Neural progenitor cell (in vitro differentiated cells): ENCODE data around the gene OLFML2B. TPM values are rescaled to one million over a fixed set of nuclear protein-coding genes. Genes with fewer than 3 reads are reported as not detected.

ENCODE experiments used
- DNase-seq: peaks from one replicate; pipeline ENCODE4 v3.0.0-alpha.2; 2016; ENCODE audit warnings: low spot score
- H2AFZ ChIP-seq: fragments of 200-600 bp; sonication (generic); replicated peaks from 2 replicates; pipeline ENCODE4 v1.6.1; 2016; ENCODE audit warnings: antibody characterized with exemption
- H3F3A ChIP-seq: fragments of 200-600 bp; sonication (generic); 2 replicates; pipeline ENCODE4 v1.6.1; 2016; ENCODE audit warnings: antibody characterized with exemption, low read depth
- H3K27ac ChIP-seq: fragments of 200-600 bp; sonication (generic); 2 replicates; pipeline ENCODE4 v1.5.1; 2016; ENCODE audit warnings: mild to moderate bottlenecking
- H3K27me3 ChIP-seq: fragments of 200-600 bp; sonication (generic); 2 replicates; pipeline ENCODE4 v1.6.1; 2016; ENCODE audit warnings: mild to moderate bottlenecking, moderate library complexity
- H3K36me3 ChIP-seq: fragments of 200-600 bp; sonication (generic); 2 replicates; pipeline ENCODE4 v1.5.1; 2016
- H3K4me1 ChIP-seq: fragments of 200-600 bp; sonication (generic); 2 replicates; pipeline ENCODE4 v1.6.1; 2016; ENCODE audit warnings: mixed run types
- H3K4me2 ChIP-seq: fragments of 200-600 bp; sonication (generic); 2 replicates; pipeline ENCODE4 v1.6.1; 2016
- H3K4me3 ChIP-seq: fragments of 200-600 bp; sonication (generic); 2 replicates; pipeline ENCODE4 v1.5.1; 2016
- H3K79me2 ChIP-seq: fragments of 200-600 bp; sonication (generic); 2 replicates; pipeline ENCODE4 v1.6.1; 2016; ENCODE audit warnings: low read depth
- H3K9ac ChIP-seq: fragments of 200-600 bp; sonication (generic); 2 replicates; pipeline ENCODE4 v1.6.1; 2016
- H3K9me3 ChIP-seq: fragments of 200-600 bp; sonication (generic); 2 replicates; pipeline ENCODE4 v1.5.1; 2016; ENCODE audit warnings: low read depth
- H4K20me1 ChIP-seq: fragments of 200-600 bp; sonication (generic); 2 replicates; pipeline ENCODE4 v1.6.1; 2016; ENCODE audit warnings: low read depth
- H3K27ac Mint-ChIP-seq: 3 replicates; pipeline ENCODE4 v1.8.0; 2021; ENCODE audit warnings: mixed read lengths
- H3K27me3 Mint-ChIP-seq: 2 replicates; pipeline ENCODE4 v1.8.0; 2022; ENCODE audit warnings: low read depth, mild to moderate bottlenecking, inconsistent platforms, moderate library complexity, mixed read lengths; ENCODE audit not compliant: insufficient read depth
- H3K36me3 Mint-ChIP-seq: 3 replicates; pipeline ENCODE4 v1.8.0; 2021; ENCODE audit warnings: mixed read lengths
- H3K4me1 Mint-ChIP-seq: 3 replicates; pipeline ENCODE4 v1.8.0; 2021; ENCODE audit warnings: mixed read lengths
- H3K4me3 Mint-ChIP-seq: 3 replicates; pipeline ENCODE4 v1.8.0; 2021; ENCODE audit warnings: mild to moderate bottlenecking, moderate library complexity, mixed read lengths
- H3K9me3 Mint-ChIP-seq: 3 replicates; pipeline ENCODE4 v1.8.0; 2020; ENCODE audit warnings: mixed read lengths
- EZH2 ChIP-seq: fragments of 200-600 bp; sonication (generic); IDR thresholded peaks from 2 replicates; pipeline ENCODE4 v1.6.1; 2017; ENCODE audit warnings: antibody characterized with exemption, mild to moderate bottlenecking, moderate library complexity
- EZH2phosphoT487 ChIP-seq: fragments of 200-600 bp; sonication (generic); IDR thresholded peaks from 2 replicates; pipeline ENCODE4 v1.6.1; 2017; ENCODE audit warnings: antibody characterized with exemption
- total RNA-seq: library from RNA; depleted of rRNA; stranded (reverse); fragments of >200 nt; gene quantifications from 2 replicates; pipeline ENCODE4 v1.2.3, GENCODE V29; 2015; ENCODE audit warnings: low replicate concordance
- TF ChIP-seq, protein P1 (sequence below): fragments of 200-600 bp; sonication (generic); IDR thresholded peaks from 2 replicates; pipeline ENCODE4 v1.5.1; 2017; ENCODE audit warnings: antibody characterized with exemption, mild to moderate bottlenecking

The OLFML2B gene
- total RNA-seq, 1 donor from 2014 or later, result 1.3 TPM

DNA sequence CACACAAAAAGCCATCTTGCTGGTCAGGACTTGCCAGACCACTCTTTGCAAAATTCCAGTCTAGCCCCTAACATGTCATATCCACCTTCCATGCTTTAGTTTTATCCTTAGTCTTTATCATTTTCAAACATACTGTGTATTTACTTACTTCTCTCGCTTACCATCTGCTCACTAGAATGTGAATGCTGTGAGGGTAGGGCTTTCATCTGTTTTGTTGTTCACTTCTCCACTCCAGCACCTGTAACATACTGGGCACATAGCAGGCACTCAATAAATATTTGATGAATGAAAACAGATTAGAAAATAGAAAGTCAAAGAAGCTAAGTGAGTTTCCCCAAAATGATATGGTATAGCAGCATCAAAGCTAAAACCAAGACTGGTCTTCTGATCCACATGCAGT lies 79.9 kb downstream of the OLFML2B start:
- no peak overlapping the region for H3K4me2 ChIP-seq

DNA sequence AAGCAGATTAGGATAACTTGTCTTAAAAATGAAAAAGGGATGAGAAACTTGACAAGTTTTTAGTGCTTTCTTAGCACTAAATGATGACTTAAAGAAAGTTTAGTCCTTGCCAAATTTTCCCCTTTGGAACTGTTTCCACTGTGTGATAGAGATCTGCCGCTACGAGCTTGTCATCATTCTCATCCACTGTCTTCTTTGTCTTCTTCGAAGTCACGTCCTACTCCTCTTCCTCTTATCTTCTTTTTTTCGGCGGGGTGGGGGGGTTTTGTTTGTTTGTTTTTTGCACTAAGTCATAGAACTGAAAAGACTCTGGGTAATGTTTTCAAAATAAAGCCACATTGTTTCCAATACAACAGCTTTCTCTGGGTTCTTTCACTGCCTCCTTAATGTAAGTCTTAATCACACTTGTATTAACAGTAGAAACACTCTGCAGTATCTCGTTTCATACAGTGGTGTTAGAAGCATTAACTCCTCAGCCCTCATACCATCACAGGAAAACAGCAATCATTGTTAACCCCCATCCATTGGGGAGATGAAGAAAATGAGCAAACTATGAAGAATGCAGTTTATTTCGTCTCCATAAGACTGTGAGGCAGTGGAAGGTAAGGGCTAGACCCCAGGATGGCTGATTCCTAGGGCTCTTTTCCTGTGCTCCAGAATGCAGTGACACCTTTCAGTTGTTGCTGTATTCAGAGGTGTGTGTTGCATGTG lies 81.8 kb downstream of the OLFML2B start:
- no peaks in the 10 kb centered on the region for H4K20me1 ChIP-seq
- H2AFZ ChIP-seq, result no peak overlapping the region
- H3K36me3 ChIP-seq, result no peaks in the 10 kb centered on the region
- no peaks in the 10 kb centered on the region for H3K9me3 Mint-ChIP-seq
- no peak overlapping the region for H3K4me3 Mint-ChIP-seq
- no peak overlapping the region for H3K4me3 ChIP-seq
- TF ChIP-seq, protein P1, sequence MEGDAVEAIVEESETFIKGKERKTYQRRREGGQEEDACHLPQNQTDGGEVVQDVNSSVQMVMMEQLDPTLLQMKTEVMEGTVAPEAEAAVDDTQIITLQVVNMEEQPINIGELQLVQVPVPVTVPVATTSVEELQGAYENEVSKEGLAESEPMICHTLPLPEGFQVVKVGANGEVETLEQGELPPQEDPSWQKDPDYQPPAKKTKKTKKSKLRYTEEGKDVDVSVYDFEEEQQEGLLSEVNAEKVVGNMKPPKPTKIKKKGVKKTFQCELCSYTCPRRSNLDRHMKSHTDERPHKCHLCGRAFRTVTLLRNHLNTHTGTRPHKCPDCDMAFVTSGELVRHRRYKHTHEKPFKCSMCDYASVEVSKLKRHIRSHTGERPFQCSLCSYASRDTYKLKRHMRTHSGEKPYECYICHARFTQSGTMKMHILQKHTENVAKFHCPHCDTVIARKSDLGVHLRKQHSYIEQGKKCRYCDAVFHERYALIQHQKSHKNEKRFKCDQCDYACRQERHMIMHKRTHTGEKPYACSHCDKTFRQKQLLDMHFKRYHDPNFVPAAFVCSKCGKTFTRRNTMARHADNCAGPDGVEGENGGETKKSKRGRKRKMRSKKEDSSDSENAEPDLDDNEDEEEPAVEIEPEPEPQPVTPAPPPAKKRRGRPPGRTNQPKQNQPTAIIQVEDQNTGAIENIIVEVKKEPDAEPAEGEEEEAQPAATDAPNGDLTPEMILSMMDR, result no peak
- TF ChIP-seq EZH2phosphoT487 (no peak), EZH2 (no peak)
- H3K79me2 ChIP-seq, result no peaks in the 10 kb centered on the region
- no peak overlapping the region for H3K27ac Mint-ChIP-seq
- peaks cover 7% of the 10 kb centered on the region for H3K4me1 ChIP-seq
- H3K4me1 Mint-ChIP-seq, result peaks cover 11% of the 10 kb centered on the region
- H3K9me3 ChIP-seq, result no peaks in the 10 kb centered on the region
- peaks cover 5% of the 10 kb centered on the region for H3K36me3 Mint-ChIP-seq
- H3K9ac ChIP-seq, result no peak overlapping the region
- H3K27me3 Mint-ChIP-seq, result no peaks in the 10 kb centered on the region
- no peak overlapping the region for H3K27ac ChIP-seq
- H3K27me3 ChIP-seq, result no peaks in the 10 kb centered on the region
- no peak for DNase-seq
- no peak overlapping the region for H3K4me2 ChIP-seq
- H3F3A ChIP-seq, result no peaks in the 10 kb centered on the region

More for the DNA sequence above, 79.9 kb downstream of the OLFML2B start:
- no peaks in the 10 kb centered on the region for H3F3A ChIP-seq
- H3K4me1 ChIP-seq, result peaks cover 7% of the 10 kb centered on the region
- no peak for DNase-seq
- no peak overlapping the region for H2AFZ ChIP-seq
- H3K9ac ChIP-seq, result no peak overlapping the region
- H3K36me3 ChIP-seq, result no peaks in the 10 kb centered on the region
- TF ChIP-seq EZH2 (no peak), EZH2phosphoT487 (no peak)
- TF ChIP-seq, protein P1, result no peak
- H3K27ac ChIP-seq, result no peak overlapping the region
- Mint-ChIP-seq H3K27me3 (no peaks in the 10 kb centered on the region), H3K9me3 (no peaks in the 10 kb centered on the region), H3K4me3 (no peak overlapping the region), H3K4me1 (peaks cover 14% of the 10 kb centered on the region), H3K36me3 (peaks cover 5% of the 10 kb centered on the region), H3K27ac (no peak overlapping the region)
- H3K79me2 ChIP-seq, result no peaks in the 10 kb centered on the region
- no peak overlapping the region for H3K4me3 ChIP-seq
- no peaks in the 10 kb centered on the region for H4K20me1 ChIP-seq
- no peaks in the 10 kb centered on the region for H3K27me3 ChIP-seq
- H3K9me3 ChIP-seq, result no peaks in the 10 kb centered on the region

DNA sequence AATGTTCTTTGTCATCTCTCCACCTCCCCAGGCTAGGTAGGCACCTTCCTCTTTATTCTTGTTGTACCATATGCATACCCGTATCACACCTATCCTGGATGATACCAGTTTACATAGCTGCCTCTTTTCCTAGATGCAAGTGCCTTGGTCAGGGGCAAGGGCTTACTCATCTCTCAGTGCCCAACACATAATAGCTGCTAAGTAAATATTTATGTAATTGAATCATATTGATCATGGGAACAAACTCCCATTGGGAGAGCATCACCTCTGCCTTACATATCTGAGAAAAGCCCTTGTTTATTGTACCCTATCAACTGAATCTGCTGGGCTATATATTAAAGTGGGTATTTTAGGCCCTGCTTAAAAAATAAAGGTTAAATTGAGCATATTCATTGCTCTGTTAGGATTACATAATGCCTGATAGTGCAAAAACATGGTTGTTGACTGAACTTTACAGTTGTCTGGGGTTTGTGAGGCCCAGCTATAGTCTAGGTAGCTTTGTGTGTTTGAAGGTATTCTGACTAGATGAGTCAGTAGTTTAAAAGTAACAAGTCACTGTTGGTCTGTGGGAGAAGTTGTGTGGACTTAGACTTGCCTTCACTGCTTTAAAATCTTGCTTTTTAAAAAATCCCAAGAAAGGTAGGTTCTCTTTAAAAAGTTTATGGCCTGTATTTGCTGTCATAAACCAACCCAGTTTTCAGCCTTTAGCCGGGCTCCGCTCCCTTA lies 82.6 kb downstream of the OLFML2B start:
- Histone ChIP-seq H3K4me3 (no peak overlapping the region), H3K27me3 (no peaks in the 10 kb centered on the region), H3F3A (no peaks in the 10 kb centered on the region), H3K4me2 (no peak overlapping the region), H2AFZ (no peak overlapping the region), H3K9ac (no peak overlapping the region), H3K79me2 (no peaks in the 10 kb centered on the region), H3K27ac (no peak overlapping the region), H3K4me1 (peaks cover 7% of the 10 kb centered on the region), H3K36me3 (no peaks in the 10 kb centered on the region), H3K9me3 (no peaks in the 10 kb centered on the region), H4K20me1 (no peaks in the 10 kb centered on the region)
- Mint-ChIP-seq H3K4me1 (peaks cover 3% of the 10 kb centered on the region), H3K36me3 (peaks cover 7% of the 10 kb centered on the region), H3K27ac (no peak overlapping the region), H3K27me3 (no peaks in the 10 kb centered on the region), H3K4me3 (no peak overlapping the region), H3K9me3 (no peaks in the 10 kb centered on the region)
- TF ChIP-seq, protein P1, result no peak
- TF ChIP-seq EZH2phosphoT487 (no peak), EZH2 (no peak)
- no peak for DNase-seq
